HepG2 (cell line): ENCODE results near the gene DUS3L. TPM values are rescaled to one million over a fixed set of nuclear protein-coding genes. Genes with fewer than 3 reads are reported as not detected.

ENCODE experiments used
- HNF4G ChIP-seq, 2 experiments: sonication (generic) in 1 of 2; formaldehyde crosslinking in 1 of 2; IDR thresholded peaks; 2 replicates each; pipeline versions ENCODE4 v1.4.0 to v1.6.1; 2011 to 2020; ENCODE audit warnings: borderline replicate concordance in 2 of 2, low read depth in 2 of 2, mild to moderate bottlenecking in 2 of 2, low read length in 1 of 2, missing genetic modification reagents in 1 of 2, moderate library complexity in 1 of 2
- KDM5B ChIP-seq: sonication (generic); formaldehyde crosslinking; IDR thresholded peaks from 2 replicates; pipeline ENCODE4 v1.4.0; 2020; ENCODE audit warnings: missing genetic modification reagents, mild to moderate bottlenecking, borderline replicate concordance
- NFYB ChIP-seq: sonication (generic); formaldehyde crosslinking; IDR thresholded peaks from 2 replicates; pipeline ENCODE4 v1.4.0; 2020; ENCODE audit warnings: missing genetic modification reagents
- PHF21A ChIP-seq: sonication (generic); formaldehyde crosslinking; IDR thresholded peaks from 2 replicates; pipeline ENCODE4 v1.5.0; 2020; ENCODE audit warnings: mild to moderate bottlenecking, missing genetic modification reagents
- RARA ChIP-seq: IDR thresholded peaks from 2 replicates; pipeline ENCODE4 v1.6.1; 2016; ENCODE audit warnings: missing genetic modification reagents, missing compliant biosample characterization
- RBAK ChIP-seq: sonication (generic); formaldehyde crosslinking; IDR thresholded peaks from 2 replicates; pipeline ENCODE4 v1.5.1; 2020; ENCODE audit warnings: mild to moderate bottlenecking, missing genetic modification reagents
- SALL1 ChIP-seq: sonication (generic); formaldehyde crosslinking; IDR thresholded peaks from 2 replicates; pipeline ENCODE4 v1.8.0; 2022; ENCODE audit warnings: mild to moderate bottlenecking, missing genetic modification reagents
- SPEN ChIP-seq: sonication (generic); formaldehyde crosslinking; IDR thresholded peaks from 2 replicates; pipeline ENCODE4 v1.5.1; 2020; ENCODE audit warnings: low read depth, mild to moderate bottlenecking, missing genetic modification reagents
- YEATS4 ChIP-seq: sonication (generic); formaldehyde crosslinking; IDR thresholded peaks from 2 replicates; pipeline ENCODE4 v1.4.0; 2020; ENCODE audit warnings: missing genetic modification reagents, borderline replicate concordance
- ZKSCAN8 ChIP-seq: IDR thresholded peaks from 2 replicates; pipeline ENCODE4 v1.6.1; 2016; ENCODE audit warnings: borderline replicate concordance, missing genetic modification reagents, missing compliant biosample characterization
- ZMYM4 ChIP-seq: sonication (generic); formaldehyde crosslinking; IDR thresholded peaks from 2 replicates; pipeline ENCODE4 v1.8.1; 2023; ENCODE audit warnings: mild to moderate bottlenecking, missing genetic modification reagents
- ZNF235 ChIP-seq: sonication (generic); formaldehyde crosslinking; IDR thresholded peaks from 2 replicates; pipeline ENCODE4 v1.8.1; 2023; ENCODE audit warnings: mild to moderate bottlenecking, missing genetic modification reagents, borderline replicate concordance
- ZNF451 ChIP-seq: sonication (generic); formaldehyde crosslinking; IDR thresholded peaks from 2 replicates; pipeline ENCODE4 v1.5.0; 2020; ENCODE audit warnings: mild to moderate bottlenecking, missing genetic modification reagents
- ZNF619 ChIP-seq: sonication (generic); formaldehyde crosslinking; IDR thresholded peaks from 2 replicates; pipeline ENCODE4 v1.4.0; 2020; ENCODE audit warnings: mild to moderate bottlenecking, missing genetic modification reagents
- polyA plus RNA-seq, 8 experiments: library from polyadenylated mRNA; depleted of rRNA in 3 of 8; stranded (reverse) in 7 of 8; unstranded in 1 of 8; fragments of >200 nt; fragmentation: Illumina TruSeq in 4 of 8; extraction: Trizol in 4 of 8; gene quantifications; 2 replicates each; pipeline versions ENCODE4 v1.2.1 to v1.2.3, GENCODE V29; 2011 to 2016; ENCODE audit warnings: low read depth in 4 of 8, missing spikeins in 1 of 8, mixed read lengths in 1 of 8; ENCODE audit not compliant: insufficient read depth in 1 of 8
- total RNA-seq, 5 experiments: library from RNA; depleted of rRNA; stranded (reverse); fragments of >200 nt; fragmentation: Illumina TruSeq; extraction: Trizol; gene quantifications; 2 replicates each; pipeline ENCODE4 v1.2.3, GENCODE V29; 2016; ENCODE audit warnings: low read depth in 1 of 5
- TF ChIP-seq, protein P1 (sequence below): IDR thresholded peaks from 2 replicates; pipeline ENCODE4 v1.6.1; 2018; ENCODE audit warnings: missing genetic modification reagents, mild to moderate bottlenecking, missing compliant biosample characterization
- TF ChIP-seq, protein P2 (sequence below): sonication (generic); formaldehyde crosslinking; IDR thresholded peaks from 2 replicates; pipeline ENCODE4 v1.5.0; 2020; ENCODE audit warnings: mild to moderate bottlenecking, missing genetic modification reagents
- TF ChIP-seq, protein P3 (sequence below): sonication (generic); formaldehyde crosslinking; IDR thresholded peaks from 2 replicates; pipeline ENCODE4 v1.4.0; 2020; ENCODE audit warnings: missing genetic modification reagents, low read depth, mild to moderate bottlenecking, borderline replicate concordance
- TF ChIP-seq, protein P4 (sequence below): sonication (generic); formaldehyde crosslinking; IDR thresholded peaks from 2 replicates; pipeline ENCODE4 v1.9.0; 2022; ENCODE audit warnings: low read depth, missing genetic modification reagents
- TF ChIP-seq, protein P5 (sequence below): sonication (generic); formaldehyde crosslinking; IDR thresholded peaks from 2 replicates; pipeline ENCODE4 v1.5.1; 2020; ENCODE audit warnings: mild to moderate bottlenecking, moderate library complexity, missing genetic modification reagents

The DUS3L gene
- total and polyA plus RNA-seq, 2 of the 13 experiments (the other 11 are each of a cell fraction or from before 2014, with no cell fraction given), result 13.3 to 25.1 TPM

DNA sequence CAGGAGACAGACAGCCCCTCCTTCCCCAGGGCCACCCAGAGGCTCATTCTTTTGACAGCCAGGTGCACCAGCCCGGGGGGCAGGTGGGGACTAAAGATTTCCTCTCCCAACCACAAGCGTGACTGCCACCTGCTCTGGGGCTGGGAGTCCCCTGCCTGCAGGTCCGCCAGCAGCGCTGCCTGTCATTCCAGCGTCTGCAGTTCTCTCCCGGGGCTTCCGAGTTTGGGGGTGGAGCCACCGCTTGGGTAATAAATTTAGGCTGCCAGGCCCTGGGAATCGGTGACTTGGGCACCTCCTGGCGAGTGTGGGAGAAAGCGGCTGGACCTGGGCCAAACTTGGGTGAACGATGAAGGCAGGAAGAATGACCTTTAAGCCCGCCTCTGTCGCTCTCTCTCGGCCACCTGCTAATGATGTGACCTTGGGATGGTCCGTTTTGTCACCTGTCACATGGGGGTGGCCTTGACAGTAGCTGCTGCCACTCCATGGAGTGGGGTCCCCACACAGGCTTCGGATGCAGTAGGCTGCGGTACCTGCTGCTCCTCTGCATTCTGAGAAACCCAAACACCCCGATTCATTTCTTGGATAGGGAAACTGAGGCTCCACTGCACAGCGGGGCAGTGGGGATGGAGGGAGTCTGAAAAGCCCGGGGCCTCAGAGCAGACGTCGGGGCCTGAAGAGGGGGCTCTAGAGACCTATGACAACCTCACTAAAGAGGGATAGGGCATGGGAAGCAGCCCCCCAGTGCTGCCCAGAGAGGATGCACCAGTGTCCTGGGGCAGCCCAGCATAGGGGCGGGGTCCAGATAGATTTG, 35.8 kb upstream of the DUS3L start (continued):
- TF ChIP-seq NFYB (CRISPR knock-in tag) (no peak), RARA (CRISPR knock-in tag) (peak; percentile 71), HNF4G (IDR thresholded peaks at IDR 0.05; ENCODE audit: borderline replicate concordance, low read depth, low read length) (peak; percentile 80), HNF4G (CRISPR knock-in tag; IDR thresholded peaks at IDR 0.05; ENCODE audit: borderline replicate concordance, low read depth) (peak; percentile 89), ZNF619 (0 out of 2 replicates have a peak, but pooled peaks have one; percentile 23), SALL1 (CRISPR knock-in tag) (peak; percentile 82), KDM5B (no peak), YEATS4 (CRISPR knock-in tag) (peak; percentile 59; the same call in 1 of the 2 replicates), SPEN (CRISPR knock-in tag) (peak; percentile 81), ZMYM4 (CRISPR knock-in tag) (peak; percentile 73), PHF21A (peak; percentile 82), ZNF451 (0 out of 2 replicates have a peak, but pooled peaks have one; percentile 83), ZKSCAN8 (CRISPR knock-in tag) (no peak), RBAK (CRISPR knock-in tag) (peak; percentile 93), ZNF235 (CRISPR knock-in tag) (no peak)
- TF ChIP-seq, protein P1, sequence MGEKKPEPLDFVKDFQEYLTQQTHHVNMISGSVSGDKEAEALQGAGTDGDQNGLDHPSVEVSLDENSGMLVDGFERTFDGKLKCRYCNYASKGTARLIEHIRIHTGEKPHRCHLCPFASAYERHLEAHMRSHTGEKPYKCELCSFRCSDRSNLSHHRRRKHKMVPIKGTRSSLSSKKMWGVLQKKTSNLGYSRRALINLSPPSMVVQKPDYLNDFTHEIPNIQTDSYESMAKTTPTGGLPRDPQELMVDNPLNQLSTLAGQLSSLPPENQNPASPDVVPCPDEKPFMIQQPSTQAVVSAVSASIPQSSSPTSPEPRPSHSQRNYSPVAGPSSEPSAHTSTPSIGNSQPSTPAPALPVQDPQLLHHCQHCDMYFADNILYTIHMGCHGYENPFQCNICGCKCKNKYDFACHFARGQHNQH (CRISPR knock-in tag), result peak; percentile 75
- TF ChIP-seq, protein P2, sequence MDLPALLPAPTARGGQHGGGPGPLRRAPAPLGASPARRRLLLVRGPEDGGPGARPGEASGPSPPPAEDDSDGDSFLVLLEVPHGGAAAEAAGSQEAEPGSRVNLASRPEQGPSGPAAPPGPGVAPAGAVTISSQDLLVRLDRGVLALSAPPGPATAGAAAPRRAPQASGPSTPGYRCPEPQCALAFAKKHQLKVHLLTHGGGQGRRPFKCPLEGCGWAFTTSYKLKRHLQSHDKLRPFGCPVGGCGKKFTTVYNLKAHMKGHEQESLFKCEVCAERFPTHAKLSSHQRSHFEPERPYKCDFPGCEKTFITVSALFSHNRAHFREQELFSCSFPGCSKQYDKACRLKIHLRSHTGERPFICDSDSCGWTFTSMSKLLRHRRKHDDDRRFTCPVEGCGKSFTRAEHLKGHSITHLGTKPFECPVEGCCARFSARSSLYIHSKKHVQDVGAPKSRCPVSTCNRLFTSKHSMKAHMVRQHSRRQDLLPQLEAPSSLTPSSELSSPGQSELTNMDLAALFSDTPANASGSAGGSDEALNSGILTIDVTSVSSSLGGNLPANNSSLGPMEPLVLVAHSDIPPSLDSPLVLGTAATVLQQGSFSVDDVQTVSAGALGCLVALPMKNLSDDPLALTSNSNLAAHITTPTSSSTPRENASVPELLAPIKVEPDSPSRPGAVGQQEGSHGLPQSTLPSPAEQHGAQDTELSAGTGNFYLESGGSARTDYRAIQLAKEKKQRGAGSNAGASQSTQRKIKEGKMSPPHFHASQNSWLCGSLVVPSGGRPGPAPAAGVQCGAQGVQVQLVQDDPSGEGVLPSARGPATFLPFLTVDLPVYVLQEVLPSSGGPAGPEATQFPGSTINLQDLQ (CRISPR knock-in tag), result peak; percentile 12; the same call in 1 of the 2 replicates
- TF ChIP-seq, protein P3, sequence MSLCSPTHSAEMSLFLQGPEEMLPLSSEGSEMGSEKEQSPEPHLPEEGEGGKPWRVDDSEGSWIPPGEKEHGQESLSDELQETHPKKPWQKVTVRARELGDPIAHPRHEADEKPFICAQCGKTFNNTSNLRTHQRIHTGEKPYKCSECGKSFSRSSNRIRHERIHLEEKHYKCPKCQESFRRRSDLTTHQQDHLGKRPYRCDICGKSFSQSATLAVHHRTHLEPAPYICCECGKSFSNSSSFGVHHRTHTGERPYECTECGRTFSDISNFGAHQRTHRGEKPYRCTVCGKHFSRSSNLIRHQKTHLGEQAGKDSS (CRISPR knock-in tag), result peak; percentile 34; the same call in 1 of the 2 replicates
- TF ChIP-seq, protein P4, sequence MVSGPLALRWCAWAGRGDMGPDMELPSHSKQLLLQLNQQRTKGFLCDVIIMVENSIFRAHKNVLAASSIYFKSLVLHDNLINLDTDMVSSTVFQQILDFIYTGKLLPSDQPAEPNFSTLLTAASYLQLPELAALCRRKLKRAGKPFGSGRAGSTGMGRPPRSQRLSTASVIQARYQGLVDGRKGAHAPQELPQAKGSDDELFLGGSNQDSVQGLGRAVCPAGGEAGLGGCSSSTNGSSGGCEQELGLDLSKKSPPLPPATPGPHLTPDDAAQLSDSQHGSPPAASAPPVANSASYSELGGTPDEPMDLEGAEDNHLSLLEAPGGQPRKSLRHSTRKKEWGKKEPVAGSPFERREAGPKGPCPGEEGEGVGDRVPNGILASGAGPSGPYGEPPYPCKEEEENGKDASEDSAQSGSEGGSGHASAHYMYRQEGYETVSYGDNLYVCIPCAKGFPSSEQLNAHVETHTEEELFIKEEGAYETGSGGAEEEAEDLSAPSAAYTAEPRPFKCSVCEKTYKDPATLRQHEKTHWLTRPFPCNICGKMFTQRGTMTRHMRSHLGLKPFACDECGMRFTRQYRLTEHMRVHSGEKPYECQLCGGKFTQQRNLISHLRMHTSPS (CRISPR knock-in tag), result peak; percentile 79; the same call in 1 of the 2 replicates
- TF ChIP-seq, protein P5, sequence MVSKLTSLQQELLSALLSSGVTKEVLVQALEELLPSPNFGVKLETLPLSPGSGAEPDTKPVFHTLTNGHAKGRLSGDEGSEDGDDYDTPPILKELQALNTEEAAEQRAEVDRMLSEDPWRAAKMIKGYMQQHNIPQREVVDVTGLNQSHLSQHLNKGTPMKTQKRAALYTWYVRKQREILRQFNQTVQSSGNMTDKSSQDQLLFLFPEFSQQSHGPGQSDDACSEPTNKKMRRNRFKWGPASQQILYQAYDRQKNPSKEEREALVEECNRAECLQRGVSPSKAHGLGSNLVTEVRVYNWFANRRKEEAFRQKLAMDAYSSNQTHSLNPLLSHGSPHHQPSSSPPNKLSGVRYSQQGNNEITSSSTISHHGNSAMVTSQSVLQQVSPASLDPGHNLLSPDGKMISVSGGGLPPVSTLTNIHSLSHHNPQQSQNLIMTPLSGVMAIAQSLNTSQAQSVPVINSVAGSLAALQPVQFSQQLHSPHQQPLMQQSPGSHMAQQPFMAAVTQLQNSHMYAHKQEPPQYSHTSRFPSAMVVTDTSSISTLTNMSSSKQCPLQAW (CRISPR knock-in tag), result peak; percentile 37; the same call in 1 of the 2 replicates
